GM10266 (cell line): ENCODE measurements around the gene GINS2.

Experiments used
- DNase-seq: peaks from one replicate; pipeline ENCODE4 v3.0.0; 2012; ENCODE audit errors: extremely low spot score
- CTCF ChIP-seq: IDR thresholded peaks from 2 replicates; pipeline ENCODE4 v1.5.1; 2012; ENCODE audit warnings: mild to moderate bottlenecking, low read depth; ENCODE audit not compliant: control insufficient read depth, insufficient read depth; ENCODE audit errors: missing control alignments

GINS2 gene

GRCh38 chr16:85688586-85689284 is at the start of gene GINS2:
TSS of gene GINS2 (minus strand) at chr16:85688954. CDS start at chr16:85688898, 56 bp downstream.
- peak; percentile 100 for DNase-seq
- no peak for TF ChIP-seq CTCF

- no peak for TF ChIP-seq CTCF
- DNase-seq: no peak
Observed at GRCh38 chr16:85736921-85737320, 48.2 kb upstream of the GINS2 start.

GRCh38 chr16:85735946-85736345 is 47.2 kb upstream of the GINS2 start:
- no peak for TF ChIP-seq CTCF
- no peak for DNase-seq

GRCh38 chr16:85735225-85735635 is 46.5 kb upstream of the GINS2 start:
- no peak for DNase-seq
- no peak for TF ChIP-seq CTCF

- no peak for DNase-seq
- TF ChIP-seq CTCF: no peak
Observed at GRCh38 chr16:85734311-85735017, 45.7 kb upstream of the GINS2 start.

- no peak for TF ChIP-seq CTCF
- DNase-seq: no peak
Observed at GRCh38 chr16:85733839-85734170, 45.1 kb upstream of the GINS2 start.

GRCh38 chr16:85733155-85733838 is 44.5 kb upstream of the GINS2 start:
- no peak for DNase-seq
- no peak for TF ChIP-seq CTCF
